ENCODE data around the gene SORCS2.

SORCS2 gene

GRCh38 chr4:7267829-7268228 lies 75.5 kb downstream of the SORCS2 start:
- DNase-seq (ENCODE audit: low spot score): no peak

- DNase-seq (ENCODE audit: low spot score): no peak
These were observed 76.6 kb downstream of the SORCS2 start for GRCh38 chr4:7268941-7269340.

GRCh38 chr4:7270121-7270520 lies 77.8 kb downstream of the SORCS2 start:
- no peak for DNase-seq (ENCODE audit: low spot score)

GRCh38 chr4:7272404-7272803 lies 80.1 kb downstream of the SORCS2 start:
- DNase-seq (ENCODE audit: low spot score): no peak

- DNase-seq (ENCODE audit: low spot score): no peak
These were observed 81.5 kb downstream of the SORCS2 start for GRCh38 chr4:7273738-7274297.

- no peak for DNase-seq (ENCODE audit: low spot score)
These were observed 82.7 kb downstream of the SORCS2 start for GRCh38 chr4:7275067-7275466.

GRCh38 chr4:7275490-7276154 lies 83.3 kb downstream of the SORCS2 start:
- DNase-seq (ENCODE audit: low spot score): no peak

GRCh38 chr4:7276515-7276914 lies 84.2 kb downstream of the SORCS2 start:
- DNase-seq (ENCODE audit: low spot score): no peak

- no peak for DNase-seq (ENCODE audit: low spot score)
These were observed 85.9 kb downstream of the SORCS2 start for GRCh38 chr4:7278071-7278765.

- DNase-seq (ENCODE audit: low spot score): no peak
These were observed 86.6 kb downstream of the SORCS2 start for GRCh38 chr4:7278981-7279380.

GRCh38 chr4:7279902-7280301 lies 87.6 kb downstream of the SORCS2 start:
- DNase-seq (ENCODE audit: low spot score): no peak

GRCh38 chr4:7280926-7281690 lies 88.8 kb downstream of the SORCS2 start:
- no peak for DNase-seq (ENCODE audit: low spot score)

GRCh38 chr4:7281691-7282665 lies 89.6 kb downstream of the SORCS2 start:
- no peak for DNase-seq (ENCODE audit: low spot score)

GRCh38 chr4:7282786-7283440 lies 90.6 kb downstream of the SORCS2 start:
- no peak for DNase-seq (ENCODE audit: low spot score)

GRCh38 chr4:7285244-7286094 lies 93.1 kb downstream of the SORCS2 start:
- no peak for DNase-seq (ENCODE audit: low spot score)

GRCh38 chr4:7286170-7286569 lies 93.8 kb downstream of the SORCS2 start:
- DNase-seq (ENCODE audit: low spot score): no peak

GRCh38 chr4:7286798-7287197 lies 94.5 kb downstream of the SORCS2 start:
- no peak for DNase-seq (ENCODE audit: low spot score)

- DNase-seq (ENCODE audit: low spot score): no peak
These were observed 95.1 kb downstream of the SORCS2 start for GRCh38 chr4:7287274-7287917.

- DNase-seq (ENCODE audit: low spot score): no peak
These were observed 95.6 kb downstream of the SORCS2 start for GRCh38 chr4:7287918-7288280.

All from germinal center (tissue), 1 donor.